Activated T-cell treated with anti-CD3 and anti-CD28 coated beads, Interleukin-2, amount 50 U/mL, for 1 hour (primary cell): ENCODE data around the gene GPR173.

Source experiments
- DNase-seq: peaks from one replicate; pipeline ENCODE4 v3.0.0-alpha.2; 2020

GPR173 gene

DNA sequence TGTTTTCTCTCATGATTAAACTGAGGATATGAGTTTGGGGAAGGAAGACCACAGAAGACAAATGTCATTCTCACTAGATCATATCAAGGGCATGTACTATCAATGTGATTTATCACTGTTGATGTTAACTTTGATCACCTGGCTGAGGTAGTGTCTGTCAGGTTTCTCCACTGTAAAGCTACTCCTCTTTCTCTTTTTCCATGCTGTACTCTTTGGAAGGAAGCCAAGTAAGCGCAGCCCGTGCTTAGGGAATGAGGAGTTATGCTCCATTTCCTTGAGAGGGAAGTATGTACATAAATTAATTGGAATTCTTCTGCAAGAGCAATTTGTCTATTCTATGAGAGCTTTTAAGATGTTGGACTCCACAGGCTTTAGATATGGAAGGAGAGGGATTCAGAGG is 41.3 kb downstream of the GPR173 start:
- DNase-seq: no peak

DNA sequence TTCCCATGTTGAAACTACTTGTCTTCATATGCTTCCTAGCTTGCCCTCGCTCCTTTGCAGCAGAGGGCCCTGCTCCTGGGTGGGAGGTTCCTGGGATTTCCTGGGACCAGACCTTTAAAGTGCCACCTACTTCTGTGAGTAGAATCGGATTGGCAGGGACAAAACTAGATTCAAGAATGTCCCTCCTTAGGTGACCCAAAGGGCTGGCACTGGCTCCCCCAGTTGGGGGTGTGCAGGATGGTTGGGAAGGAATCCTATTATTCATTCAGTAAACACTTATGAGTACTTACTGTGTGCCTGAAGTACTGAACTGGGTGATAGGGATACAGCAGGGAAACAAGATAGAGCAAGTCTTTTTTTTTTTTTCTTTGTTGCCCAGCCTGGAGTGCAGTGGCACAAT is 42.8 kb downstream of the GPR173 start:
- no peak for DNase-seq

- DNase-seq: peak; percentile 71
Measured at GRCh38 chrX:53093177-53093655, 44.6 kb downstream of the GPR173 start.

DNA sequence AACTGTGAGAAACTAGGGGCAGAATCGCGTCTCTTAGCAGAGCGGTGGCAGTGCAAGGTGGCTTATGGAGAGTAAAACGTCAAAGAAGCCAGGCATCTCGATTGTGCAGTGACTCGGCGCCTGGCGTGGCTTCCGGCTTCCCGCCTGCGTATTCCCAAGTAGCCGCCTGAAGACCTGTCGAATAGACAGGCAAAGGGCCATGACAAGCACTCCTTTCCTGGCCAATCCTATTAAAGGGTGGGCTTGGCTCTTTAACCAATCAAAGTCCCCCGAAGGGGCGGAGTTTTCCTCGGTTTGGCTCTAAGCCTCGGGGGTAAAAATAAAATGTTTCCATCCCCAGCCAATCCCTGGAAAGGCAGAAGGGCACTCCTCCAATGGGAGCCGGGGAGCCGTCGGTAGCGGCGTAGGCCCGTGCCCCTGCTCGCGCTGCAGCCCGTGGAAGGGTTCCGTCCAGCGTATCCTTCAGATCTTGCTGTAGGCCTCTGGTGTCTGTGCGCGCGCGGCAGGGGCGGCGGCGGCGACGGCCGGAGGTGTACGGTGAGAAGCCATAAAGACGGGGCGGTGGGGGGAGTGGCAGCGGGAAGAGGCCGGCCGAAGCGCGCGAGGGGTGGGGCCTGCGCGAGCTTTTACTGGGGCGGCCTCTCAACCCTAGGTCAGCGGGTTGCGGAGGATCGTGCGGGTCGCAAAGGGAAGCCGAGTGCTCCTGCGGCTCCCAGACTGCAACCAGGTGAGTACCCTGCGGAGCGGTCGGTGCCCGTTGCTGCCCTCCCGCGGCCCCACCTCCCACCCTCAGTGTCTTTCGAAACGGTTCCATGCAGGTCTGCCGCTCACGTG is 45.4 kb downstream of the GPR173 start, which contains the start of gene KANTR:
Gene KANTR, plus strand, starts transcription at position 395 of the 834 bp plus-strand sequence. CDS start 30,131 bp downstream, outside the sequence.
- DNase-seq: peak; percentile 76

DNA sequence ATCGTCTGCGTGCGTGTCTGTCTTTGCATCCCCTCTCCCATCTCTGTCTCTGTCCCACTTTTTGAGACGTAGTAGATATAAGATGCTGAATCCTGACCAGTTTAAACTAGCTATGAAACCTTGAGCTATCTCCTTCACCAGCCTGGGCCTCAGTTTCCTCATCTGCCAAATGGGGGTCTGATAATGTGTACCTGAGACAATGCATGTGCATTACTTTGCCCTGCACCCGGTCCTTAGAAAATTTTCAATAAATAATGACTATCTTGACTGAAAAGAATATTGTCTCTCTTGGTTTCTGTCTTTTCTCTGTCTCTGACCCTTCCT is 46.0 kb downstream of the GPR173 start:
- no peak for DNase-seq

GRCh38 chrX:53095796-53096195 is 47.2 kb downstream of the GPR173 start:
- no peak for DNase-seq

GRCh38 chrX:53114864-53115549 is 66.4 kb downstream of the GPR173 start:
- DNase-seq: no peak

- no peak for DNase-seq
Measured at GRCh38 chrX:53115550-53115874, 66.9 kb downstream of the GPR173 start.

- no peak for DNase-seq
Measured at GRCh38 chrX:53116101-53116500, 67.5 kb downstream of the GPR173 start.

DNA sequence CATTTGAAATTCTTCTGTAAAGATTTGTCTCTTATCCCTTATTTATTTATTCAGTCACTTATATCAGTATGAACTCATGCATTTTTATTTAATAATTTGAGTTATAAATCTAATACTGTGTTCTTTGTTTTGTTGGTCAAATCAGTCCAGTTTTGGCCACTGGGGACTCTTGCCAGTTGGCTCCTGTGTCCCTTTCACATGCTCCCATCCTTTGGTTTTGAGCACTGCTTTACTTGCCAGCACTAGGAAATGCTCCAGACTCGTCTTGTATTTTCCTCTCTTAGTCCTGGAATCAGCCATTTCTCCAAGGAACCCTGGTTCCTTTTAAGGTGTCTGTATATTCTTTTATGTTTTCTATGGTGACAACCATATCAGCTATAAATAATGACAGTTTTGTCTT is 73.4 kb downstream of the GPR173 start:
- DNase-seq: no peak

- no peak for DNase-seq
Measured at GRCh38 chrX:53125506-53125905, 76.9 kb downstream of the GPR173 start.

- DNase-seq: no peak
Measured at GRCh38 chrX:53126377-53126776, 77.8 kb downstream of the GPR173 start.

DNA sequence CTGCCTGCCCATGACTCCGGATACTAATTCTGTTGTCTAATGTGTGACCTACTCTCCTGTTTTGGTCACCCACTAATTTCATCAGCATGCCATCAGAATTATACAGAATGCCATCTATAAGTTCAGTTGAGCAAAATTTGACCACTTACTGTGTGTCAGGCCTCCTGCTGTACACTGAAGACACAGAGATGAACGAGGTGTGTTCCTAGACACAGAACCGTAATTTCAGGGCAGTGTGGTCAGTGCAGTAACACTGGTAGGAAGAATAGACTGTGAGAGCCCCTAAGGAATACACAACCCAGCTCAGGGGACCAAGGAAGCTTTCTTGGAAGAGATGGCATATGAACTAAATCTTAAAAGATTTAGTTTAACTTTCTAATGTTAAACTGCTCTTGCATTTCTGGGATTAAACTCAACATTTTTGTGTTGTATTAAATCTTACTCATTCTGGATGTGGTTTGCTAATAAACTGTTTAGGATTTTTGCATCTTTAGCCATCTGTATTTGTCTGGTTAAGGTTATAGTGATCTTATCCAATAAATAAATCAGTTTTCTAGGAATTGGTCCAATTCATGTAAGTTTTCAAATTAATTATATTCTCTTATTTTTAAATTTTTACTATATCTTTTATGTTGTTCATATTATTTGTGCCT is 79.6 kb downstream of the GPR173 start:
- DNase-seq: no peak
